ENCODE results near the gene ZBTB21.
A peak's percentile ranks its signal among the peaks of the same experiment; 100 is the strongest.

The ZBTB21 gene

DNA sequence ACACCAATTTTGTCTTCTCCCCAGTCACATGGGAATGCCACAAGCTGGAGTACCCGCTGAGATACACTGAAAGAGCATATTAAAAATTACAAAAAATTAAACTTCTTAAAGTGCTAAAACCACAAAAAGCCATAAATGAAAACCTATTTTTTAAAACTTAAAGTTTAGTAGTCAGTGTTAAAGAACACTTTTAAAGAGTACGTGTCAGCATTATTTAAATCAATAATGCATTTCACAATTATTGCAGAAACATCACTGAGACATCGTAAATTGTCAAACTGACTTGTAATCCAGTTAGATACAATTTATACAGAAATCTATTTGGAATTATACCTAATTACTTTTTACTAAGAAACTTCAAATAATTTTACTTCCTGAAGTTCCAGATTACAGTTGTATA is 22.9 kb downstream of the ZBTB21 start:
- no peak for DNase-seq

DNA sequence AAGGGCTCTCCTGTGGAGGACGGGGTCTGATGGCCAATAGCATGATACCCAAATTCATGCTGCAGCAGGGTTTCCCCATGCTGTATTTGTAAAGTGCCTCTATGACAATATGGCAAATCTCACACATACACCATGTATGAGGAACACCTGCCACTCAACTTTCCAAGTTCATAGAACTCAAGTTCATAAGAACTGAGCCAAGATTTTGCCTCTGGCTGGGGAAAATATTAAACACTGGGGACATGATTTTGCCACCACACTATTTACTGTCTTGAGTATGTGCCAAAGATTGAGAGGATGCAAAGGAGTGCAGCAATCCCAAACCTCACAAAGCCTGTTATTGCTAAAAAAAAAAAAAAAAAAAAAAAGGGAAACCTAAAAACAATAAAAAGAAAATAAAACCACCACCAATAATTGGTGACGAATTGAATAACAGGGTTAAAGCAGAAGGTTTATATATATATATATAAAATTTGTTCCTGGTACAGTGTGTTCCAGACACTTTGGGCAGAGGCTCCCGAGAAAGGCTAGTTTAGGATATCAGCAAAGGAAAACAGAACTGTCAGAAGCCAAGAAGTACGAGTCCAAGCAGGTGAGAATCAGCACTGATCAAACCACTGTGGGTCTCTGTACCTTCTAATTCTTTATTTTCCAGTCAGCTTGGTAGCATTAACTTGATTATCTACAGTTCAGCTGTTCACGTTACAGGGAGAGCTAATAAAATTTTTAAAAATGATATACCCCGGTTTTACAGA is 24.3 kb downstream of the ZBTB21 start:
- no peak for DNase-seq

GRCh38 chr21:41983229-41983628 is 26.9 kb downstream of the ZBTB21 start:
- no peak for DNase-seq

DNA sequence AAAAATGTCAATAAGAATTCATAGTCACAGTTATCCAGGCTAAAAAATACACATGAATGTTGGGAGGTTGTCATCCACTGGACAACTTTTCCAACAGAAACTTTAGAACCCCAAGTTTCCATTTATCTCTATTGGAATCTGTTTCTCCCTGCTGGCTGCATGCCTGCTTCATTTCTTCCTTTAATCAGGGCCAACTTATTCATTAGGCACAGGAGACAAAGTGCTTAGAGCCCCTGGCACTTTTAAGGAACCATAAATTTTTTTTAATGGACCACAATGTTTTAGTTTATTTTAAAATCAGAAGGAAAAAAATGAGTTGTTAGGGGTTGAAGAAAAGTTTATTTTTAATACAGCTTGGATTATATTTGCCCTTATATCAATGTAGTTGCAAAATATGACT is 29.6 kb downstream of the ZBTB21 start:
- no peak for DNase-seq

- DNase-seq = no peak
Observed at GRCh38 chr21:41979751-41980369, 30.3 kb downstream of the ZBTB21 start.

DNA sequence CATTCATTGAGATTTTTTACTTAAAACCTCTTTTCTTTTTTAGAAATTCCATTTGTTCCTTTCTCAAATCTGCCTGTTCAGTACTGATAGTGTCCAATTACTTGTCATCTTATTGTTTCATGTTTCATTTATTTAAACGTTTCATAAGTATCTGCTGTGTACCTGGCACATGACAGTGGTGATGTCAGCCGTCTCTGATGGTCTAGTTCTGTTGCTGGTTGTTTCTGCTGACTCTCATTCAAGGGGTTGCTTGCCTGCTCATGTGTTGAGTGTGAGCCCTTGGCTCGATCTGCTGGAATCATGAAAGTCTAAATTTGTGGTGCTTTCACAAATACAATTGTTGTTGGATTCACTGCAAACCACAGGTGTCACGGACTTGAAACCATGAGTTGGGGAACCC is 30.8 kb downstream of the ZBTB21 start:
- no peak for DNase-seq

DNA sequence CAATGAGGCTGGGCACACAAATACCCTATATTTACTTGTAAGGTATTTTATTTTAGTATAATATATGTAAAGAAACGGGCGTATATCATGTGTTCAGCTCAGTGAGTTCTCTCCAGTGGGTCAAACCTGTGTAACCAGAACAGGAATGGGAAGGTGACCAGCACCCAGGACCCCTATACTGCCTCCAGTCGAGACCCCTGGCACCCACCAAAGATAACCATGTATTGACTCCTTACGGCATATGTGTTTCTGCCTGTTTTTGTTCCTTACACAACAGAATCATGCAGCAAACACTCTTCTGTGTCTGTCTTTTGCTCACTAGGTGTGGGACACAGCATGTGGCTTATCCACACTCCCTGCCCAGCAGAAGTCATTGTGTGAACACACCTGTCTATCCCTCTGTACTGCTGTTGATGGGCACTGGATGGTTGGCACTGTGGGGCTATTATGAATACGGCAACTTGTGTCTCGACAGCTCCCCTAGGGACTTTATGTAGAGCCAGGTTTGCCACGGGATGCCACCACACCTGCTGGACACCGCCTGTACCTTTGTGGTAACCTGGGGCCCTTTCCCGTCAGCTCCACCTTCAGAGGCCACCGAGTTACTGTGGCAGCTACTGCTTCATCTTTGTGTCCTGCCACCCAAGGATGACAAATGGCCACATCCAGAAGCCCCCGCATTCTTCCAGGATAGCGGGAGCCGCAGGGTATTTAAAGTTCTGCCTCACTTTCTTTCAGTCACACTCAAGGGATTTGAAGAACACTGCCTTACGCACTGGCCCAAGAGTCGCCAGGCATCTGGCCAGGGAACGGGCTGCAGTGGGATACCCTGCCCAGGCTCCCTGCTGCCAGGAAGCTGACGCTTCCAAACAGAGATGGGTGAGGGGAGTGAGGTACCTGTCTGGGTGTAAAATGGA is 32.9 kb downstream of the ZBTB21 start:
- DNase-seq = no peak

GRCh38 chr21:41976611-41977010 is 33.5 kb downstream of the ZBTB21 start:
- no peak for DNase-seq

- no peak for DNase-seq
Observed at GRCh38 chr21:41975391-41976272, 34.5 kb downstream of the ZBTB21 start.

DNA sequence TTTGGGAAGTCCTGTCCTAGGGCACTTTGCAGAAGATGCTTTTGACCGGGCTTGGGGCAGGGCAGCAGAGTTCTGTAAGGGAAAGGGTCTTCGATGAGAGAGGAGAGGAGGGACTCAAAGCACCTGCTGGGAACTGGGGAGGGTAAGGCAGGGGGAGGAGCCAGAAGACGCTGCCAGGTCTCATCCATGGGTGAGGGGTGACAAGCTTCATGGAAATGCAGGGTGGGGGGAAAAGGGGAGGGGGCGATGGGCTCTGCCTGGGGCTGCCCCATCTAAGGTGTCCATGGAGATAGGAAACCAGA is 35.5 kb downstream of the ZBTB21 start:
- DNase-seq = no peak

DNA sequence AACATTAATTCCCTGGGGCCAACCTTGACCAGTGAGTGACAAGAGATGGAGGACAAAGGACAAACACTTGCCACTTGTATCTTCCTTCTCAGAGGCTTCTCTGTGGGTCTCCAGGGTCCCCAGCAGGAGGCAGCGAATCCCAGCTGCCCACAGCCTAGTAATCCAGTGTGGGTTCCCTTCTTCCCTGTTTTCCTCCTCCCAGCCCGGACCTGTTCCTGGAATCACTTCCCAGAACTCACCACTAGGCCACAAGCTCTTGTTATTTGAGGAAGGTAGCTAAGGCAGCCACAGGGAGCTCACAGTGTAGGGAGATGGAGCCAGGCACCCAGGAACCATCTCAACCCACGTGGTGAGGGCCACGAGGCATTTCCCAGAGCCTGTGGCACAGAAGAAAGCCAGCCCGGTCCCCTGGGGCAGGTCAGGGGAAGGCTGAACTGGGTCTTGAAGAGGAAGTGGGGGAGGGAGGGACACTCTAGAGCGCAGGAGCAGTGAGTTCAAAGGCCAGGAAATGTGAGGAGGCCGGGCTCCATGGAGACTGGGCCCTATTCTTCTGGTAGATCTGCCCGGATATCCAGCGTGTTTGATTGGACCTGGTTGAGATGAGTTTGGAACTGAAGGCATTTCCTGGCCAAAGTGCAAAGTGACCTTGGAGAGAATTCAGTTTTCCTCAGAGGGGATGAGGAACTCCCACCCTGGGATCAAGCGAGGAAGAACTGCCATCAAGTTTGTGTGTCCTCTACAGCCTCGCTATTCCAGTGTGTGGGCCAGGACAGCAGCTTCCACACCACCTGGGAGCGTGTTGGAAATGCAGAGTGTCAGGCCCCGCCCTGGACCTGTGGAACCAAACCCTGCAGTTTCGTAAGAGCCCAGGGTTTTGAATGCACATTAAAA is 36.1 kb downstream of the ZBTB21 start:
- peak; percentile 20 for DNase-seq

DNA sequence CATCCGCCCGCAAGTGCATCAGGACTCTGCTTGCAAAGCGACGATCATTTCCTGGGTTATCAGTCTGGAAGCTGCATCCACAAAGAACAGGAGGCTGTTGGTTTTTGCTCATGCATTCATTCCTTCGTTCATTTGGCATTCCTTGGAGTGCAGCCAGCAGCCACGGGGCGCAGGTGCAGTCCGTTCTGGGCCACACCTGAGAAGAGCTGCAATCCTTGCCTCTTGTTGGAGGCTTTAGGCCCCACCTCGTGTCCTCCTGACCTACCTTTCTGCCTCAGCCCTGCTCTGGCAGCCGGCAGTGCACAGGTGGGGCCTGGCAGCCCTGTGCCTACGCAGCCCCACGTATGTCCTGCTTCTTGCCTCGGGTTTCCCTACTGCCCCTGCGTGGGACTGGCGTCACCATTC is 36.7 kb downstream of the ZBTB21 start:
- DNase-seq = no peak

DNA sequence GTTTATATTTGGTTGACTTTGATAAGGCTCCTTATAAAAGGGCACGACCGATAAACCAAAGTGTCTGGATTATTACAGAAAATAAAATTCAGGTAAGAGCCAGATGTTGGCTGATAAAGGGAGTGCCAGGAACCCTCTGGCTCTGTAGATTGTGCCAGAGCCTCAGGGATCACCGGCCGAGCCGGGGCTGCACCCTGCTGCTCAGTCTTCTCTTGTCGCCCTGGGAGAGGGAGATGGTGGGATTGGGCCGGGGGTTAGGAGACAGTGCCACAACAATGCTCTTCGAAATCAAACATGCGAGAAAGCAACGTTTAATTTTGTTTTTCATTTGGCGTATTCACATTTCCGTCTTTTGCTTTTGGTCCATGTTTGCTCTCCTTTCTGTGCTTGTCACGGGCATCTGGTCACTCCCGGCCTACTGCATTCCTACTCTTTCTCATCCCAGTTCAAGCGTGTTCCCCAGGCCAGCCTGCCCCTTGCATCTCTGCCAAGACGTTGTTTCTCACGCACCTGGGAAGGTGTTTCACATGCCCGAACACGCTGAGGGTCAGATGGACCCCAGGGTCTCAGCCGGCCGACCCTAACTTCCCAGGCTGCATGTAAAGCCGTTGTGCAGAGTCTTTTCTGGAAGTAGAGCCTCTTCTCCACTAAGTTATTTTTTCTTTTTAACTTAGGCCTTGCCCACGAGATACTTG is 37.5 kb downstream of the ZBTB21 start:
- no peak for DNase-seq

DNA sequence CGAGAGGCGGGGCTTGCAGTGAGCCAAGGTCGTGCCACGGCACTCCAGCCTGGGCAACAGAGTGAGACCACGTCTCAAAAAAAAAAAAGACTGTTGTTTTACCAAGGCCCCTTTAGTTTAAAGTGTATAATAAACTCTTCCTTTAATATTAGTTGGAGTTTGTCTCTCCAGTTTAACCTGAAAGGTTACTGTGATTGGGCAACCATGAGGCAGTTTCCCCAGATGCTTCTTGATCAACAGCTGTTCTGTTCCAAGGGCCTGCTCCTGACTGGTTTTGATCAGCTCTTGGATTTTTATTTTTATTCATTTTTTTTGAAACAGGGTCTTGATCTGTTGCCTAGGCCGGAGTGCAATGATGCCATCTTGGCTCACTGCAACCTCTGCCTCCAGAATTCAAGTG is 38.3 kb downstream of the ZBTB21 start:
- DNase-seq = no peak

- no peak for DNase-seq
Observed at GRCh38 chr21:41970751-41971653, 39.2 kb downstream of the ZBTB21 start.

DNA sequence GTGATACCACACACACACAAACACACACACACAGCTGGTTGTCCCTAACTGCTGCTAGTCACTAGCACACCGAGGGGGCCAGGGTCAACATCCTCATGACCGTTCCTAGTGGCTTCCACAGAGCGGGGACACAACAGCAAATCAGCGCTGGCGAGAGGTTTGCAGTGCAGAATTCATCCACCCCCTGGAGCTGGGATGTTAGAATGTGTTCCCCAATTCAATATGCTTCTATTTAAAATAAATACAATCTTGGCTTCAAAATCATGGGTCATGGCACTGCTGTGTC is 40.1 kb downstream of the ZBTB21 start:
- DNase-seq = no peak

- DNase-seq = no peak
Observed at GRCh38 chr21:41967708-41968107, 42.5 kb downstream of the ZBTB21 start.

DNA sequence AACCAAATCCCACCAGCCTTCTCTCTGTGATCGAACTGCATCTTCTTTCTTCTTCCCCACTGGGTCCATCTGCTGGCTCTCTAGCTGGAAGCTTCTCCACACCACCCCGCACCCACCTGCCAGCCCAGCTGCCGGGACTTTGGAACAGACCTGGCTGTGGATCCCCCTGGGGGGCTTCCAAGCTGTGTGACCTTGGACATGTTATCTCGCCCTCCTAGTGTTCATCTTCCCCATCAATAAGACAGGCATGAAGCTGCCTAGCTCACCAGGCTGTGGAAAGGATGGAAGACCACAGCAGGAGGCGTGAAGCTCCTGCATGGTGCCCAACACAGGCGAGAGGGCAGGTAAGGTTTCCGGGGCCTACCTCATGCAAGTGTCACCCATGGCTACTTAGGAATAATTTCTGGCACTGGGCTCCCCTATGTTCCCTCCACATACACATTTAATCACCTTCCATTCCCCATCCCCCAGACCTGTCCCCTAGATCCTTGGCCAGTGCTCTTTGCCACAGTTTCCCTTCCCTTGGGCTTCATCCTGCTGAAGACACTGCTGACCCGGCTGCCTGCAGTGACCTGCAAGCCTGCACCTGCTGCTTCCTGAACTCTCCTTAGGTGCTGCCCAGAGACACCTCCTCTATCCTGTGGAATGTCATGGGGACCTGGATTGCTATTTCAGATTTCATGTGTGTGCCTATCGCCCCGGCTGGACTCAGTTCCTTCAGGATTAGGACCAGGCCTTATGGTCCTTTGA is 43.1 kb downstream of the ZBTB21 start:
- no peak for DNase-seq

GRCh38 chr21:41966041-41966833 is 43.9 kb downstream of the ZBTB21 start:
- DNase-seq = no peak

Measured in CD4-positive, alpha-beta T cell treated with Interleukin-17A for 1 hour (primary cell).